ENCODE measurements around the gene SEC22A. TPM values are rescaled to one million over a fixed set of nuclear protein-coding genes. Genes with fewer than 3 reads are reported as not detected.

Gene SEC22A
- total RNA-seq, 4 donors from 2014 or later: 17.7 to 49.4 (median 24.2) TPM

DNA sequence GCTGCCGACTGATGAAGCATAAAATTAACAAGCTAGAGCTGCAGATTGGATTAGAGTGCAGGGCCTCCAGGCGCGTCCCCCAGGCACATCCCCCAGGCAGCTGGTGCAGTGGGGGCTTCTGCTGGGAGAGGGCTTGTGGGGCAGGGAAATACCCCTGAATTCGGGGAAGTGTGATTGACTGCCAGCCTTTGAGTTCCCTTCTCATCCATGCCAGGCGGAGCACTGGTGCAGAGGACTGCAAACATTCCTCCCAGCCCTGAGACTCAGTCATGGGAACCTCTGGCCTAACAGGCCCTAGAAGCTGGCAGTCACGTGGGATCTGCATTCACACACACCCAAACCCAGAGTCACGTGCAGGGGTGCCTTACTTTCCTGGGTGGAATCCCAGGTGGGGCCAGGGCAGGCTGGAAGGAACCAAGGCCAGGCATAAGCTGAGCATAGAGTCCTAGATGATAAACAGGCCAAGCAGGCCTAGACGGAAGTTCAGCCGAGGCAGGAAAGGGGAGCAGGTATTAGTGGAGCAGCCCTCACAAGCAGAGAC lies 46.2 kb upstream of the SEC22A start:
- no peak for DNase-seq (ENCODE audit: low spot score in 2 of 2)
- peaks cover 0 to 97% (median 0%) of the 10 kb centered on the region in 3 donors for H3K36me3 ChIP-seq
- TF ChIP-seq EP300 (IDR thresholded peaks at IDR 0.05) (no peak), POLR2A (IDR thresholded peaks at IDR 0.05) (no peak)
- TF ChIP-seq, protein P1, sequence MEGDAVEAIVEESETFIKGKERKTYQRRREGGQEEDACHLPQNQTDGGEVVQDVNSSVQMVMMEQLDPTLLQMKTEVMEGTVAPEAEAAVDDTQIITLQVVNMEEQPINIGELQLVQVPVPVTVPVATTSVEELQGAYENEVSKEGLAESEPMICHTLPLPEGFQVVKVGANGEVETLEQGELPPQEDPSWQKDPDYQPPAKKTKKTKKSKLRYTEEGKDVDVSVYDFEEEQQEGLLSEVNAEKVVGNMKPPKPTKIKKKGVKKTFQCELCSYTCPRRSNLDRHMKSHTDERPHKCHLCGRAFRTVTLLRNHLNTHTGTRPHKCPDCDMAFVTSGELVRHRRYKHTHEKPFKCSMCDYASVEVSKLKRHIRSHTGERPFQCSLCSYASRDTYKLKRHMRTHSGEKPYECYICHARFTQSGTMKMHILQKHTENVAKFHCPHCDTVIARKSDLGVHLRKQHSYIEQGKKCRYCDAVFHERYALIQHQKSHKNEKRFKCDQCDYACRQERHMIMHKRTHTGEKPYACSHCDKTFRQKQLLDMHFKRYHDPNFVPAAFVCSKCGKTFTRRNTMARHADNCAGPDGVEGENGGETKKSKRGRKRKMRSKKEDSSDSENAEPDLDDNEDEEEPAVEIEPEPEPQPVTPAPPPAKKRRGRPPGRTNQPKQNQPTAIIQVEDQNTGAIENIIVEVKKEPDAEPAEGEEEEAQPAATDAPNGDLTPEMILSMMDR (IDR thresholded peaks at IDR 0.05): no peak
- H3K27me3 ChIP-seq: no peaks in the 10 kb centered on the region
- H3K9me3 ChIP-seq: no peaks in the 10 kb centered on the region
- H3K27ac ChIP-seq: no peak overlapping the region
- no peaks in the 10 kb centered on the region for H3K4me1 ChIP-seq
- H3K4me3 ChIP-seq: no peak overlapping the region
- WGBS, 2 donors: 74 to 89% methylated on average over 9 of the region's 9 CpGs

DNA sequence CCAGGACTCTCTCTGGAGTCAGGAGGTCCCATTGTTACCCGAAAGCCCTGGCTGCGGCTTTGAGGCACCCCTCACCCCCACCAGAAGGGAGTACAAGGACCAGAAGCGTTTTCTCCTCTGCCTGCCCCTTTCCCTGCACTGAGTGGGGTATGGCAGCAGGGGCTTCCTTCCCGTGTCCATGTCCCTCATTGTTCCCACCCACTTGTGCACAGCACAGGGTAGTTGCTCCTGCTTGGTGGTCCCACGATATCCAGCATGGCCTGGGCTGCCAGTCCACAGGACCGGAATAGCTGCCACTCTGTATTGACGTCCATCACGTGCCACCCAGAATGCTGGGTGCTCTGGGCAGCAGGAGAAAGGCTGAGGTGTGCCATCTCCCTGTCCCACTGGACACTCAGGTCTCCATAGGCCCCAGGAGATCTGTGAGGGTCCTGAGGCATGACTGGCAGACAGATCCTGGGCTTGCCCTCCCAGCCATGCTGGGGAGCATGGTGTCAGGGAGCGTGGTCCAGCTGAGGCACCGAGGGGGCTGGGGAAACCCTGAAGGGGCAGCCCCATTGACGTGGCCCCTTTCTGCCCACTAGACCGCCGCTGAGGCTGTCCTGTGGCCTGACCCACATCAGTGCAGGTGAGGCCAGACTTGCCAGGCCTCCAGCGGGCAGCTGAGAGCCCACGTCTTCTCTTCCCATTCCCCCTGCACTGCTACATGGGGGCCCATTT lies 45.3 kb upstream of the SEC22A start:
- DNase-seq (ENCODE audit: low spot score in 2 of 2): no peak
- no peak overlapping the region for H3K4me3 ChIP-seq

DNA sequence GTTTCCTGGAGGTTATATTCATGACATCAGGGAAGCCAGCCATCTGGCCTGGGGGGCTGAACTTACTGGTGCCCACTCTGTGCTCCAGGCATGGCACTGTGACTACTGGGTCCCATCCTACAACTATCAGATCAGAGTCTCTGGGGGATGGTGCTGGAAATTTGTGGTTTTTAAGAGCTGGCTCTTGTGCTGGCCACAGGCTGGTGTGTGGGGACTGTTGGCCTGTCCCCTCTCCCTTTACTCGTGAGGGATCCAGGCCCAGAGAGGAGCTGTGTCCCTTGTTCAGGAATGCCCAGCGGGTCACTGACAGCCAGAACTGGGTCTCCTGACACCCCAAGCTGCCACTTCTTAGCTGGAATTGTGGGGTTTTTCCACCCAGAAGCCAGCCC lies 44.5 kb upstream of the SEC22A start:
- Histone ChIP-seq H3K27me3 (no peaks in the 10 kb centered on the region), H3K27ac (no peak overlapping the region), H3K4me1 (no peaks in the 10 kb centered on the region), H3K9me3 (no peaks in the 10 kb centered on the region), H3K36me3 (peaks cover 0 to 98% (median 0%) of the 10 kb centered on the region in 3 donors), H3K4me3 (no peak overlapping the region)
- no peak for DNase-seq (ENCODE audit: low spot score in 2 of 2)
- no peak for TF ChIP-seq POLR2A (IDR thresholded peaks at IDR 0.05)
- TF ChIP-seq EP300 (IDR thresholded peaks at IDR 0.05): no peak
- TF ChIP-seq, protein P1 (IDR thresholded peaks at IDR 0.05): no peak
- 90% methylated on average over 2 of the region's 2 CpGs for WGBS, 2 donors

More for the DNA sequence above, 45.3 kb upstream of the SEC22A start:
- WGBS, 2 donors: 92 to 94% methylated on average over 13 to 15 of the region's 15 CpGs
- no peaks in the 10 kb centered on the region for H3K4me1 ChIP-seq
- peaks cover 0 to 97% (median 0%) of the 10 kb centered on the region in 3 donors for H3K36me3 ChIP-seq
- no peak overlapping the region for H3K27ac ChIP-seq
- TF ChIP-seq, protein P1 (IDR thresholded peaks at IDR 0.05): no peak
- TF ChIP-seq EP300 (IDR thresholded peaks at IDR 0.05) (no peak), POLR2A (IDR thresholded peaks at IDR 0.05) (no peak)
- no peaks in the 10 kb centered on the region for H3K27me3 ChIP-seq
- no peaks in the 10 kb centered on the region for H3K9me3 ChIP-seq

DNA sequence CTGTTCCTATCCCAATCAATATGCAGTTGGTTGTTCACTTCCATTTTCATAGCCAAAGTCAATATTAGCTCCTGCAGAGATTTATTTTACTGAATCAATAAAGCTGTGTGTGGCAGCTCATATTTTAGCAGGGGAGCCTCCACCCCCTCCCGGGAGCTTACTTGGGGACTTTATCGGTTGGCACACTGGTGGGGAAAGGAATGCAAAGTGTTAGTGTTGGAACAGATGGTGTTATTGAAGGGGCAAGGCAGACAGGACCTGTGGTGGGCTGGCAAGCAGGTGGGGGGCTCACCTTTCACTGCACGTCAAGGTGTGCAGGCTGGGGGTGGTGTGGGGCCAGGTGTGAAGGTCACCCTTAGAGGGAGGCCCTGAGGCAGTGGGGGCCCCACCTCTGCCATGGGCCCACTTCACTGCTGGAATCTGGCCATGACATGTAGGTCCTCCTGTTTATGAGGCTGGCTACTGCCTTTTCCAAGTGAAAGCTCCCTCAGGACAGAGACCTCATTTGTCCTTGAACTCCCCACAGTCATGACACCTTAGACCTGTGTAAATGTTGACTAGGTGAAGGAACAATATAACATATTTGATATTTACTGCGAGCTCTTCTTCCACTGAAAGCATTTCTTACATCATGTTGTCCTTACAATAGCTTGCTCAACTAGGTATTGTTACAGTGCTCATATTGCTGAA lies 44.0 kb upstream of the SEC22A start:
- no peak for TF ChIP-seq POLR2A (IDR thresholded peaks at IDR 0.05)
- H3K36me3 ChIP-seq: peaks cover 0 to 98% (median 0%) of the 10 kb centered on the region in 3 donors

DNA sequence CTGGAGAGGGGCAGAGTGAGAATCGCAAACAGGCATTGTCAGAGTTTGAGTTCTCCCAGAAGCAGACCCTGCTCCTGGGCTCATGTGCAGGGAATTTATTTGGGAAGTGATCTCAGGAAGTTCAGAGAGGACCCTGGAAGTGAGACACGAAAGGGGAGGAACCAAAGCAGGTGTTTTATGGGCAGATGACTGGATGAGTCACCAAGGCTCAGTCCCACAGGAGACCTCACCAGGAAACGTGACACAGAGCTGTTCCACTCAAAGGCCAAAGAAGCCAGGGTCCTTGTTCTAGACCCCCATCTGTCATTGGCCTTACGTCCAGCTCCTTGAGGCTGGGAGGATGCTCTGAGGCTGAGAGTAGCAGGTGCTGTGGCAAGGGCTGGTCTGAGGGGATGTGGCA lies 43.4 kb upstream of the SEC22A start:
- no peaks in the 10 kb centered on the region for H3K9me3 ChIP-seq
- H3K4me1 ChIP-seq: no peaks in the 10 kb centered on the region
- no peak overlapping the region for H3K4me3 ChIP-seq
- H3K27ac ChIP-seq: no peak overlapping the region
- DNase-seq (ENCODE audit: low spot score in 2 of 2): no peak
- TF ChIP-seq POLR2A (IDR thresholded peaks at IDR 0.05): no peak
- no peak for TF ChIP-seq EP300 (IDR thresholded peaks at IDR 0.05)
- TF ChIP-seq, protein P1 (IDR thresholded peaks at IDR 0.05): no peak
- H3K27me3 ChIP-seq: no peaks in the 10 kb centered on the region
- WGBS, 2 donors: 82 to 84% methylated on average over 4 of the region's 4 CpGs
- H3K36me3 ChIP-seq: peaks cover 0 to 98% (median 0%) of the 10 kb centered on the region in 3 donors

More for the DNA sequence above, 44.0 kb upstream of the SEC22A start:
- Histone ChIP-seq H3K4me1 (no peaks in the 10 kb centered on the region), H3K4me3 (no peak overlapping the region), H3K27me3 (no peaks in the 10 kb centered on the region), H3K9me3 (no peaks in the 10 kb centered on the region), H3K27ac (no peak overlapping the region)
- no peak for DNase-seq (ENCODE audit: low spot score in 2 of 2)
- 86% methylated on average over 4 of the region's 4 CpGs for WGBS, 2 donors
